Left ventricle myocardium superior (tissue), 1 donor: Measurements from ENCODE around the gene CSRNP3. TPM values are rescaled to one million over a fixed set of nuclear protein-coding genes. Genes with fewer than 3 reads are reported as not detected.

ENCODE experiments used
- ATAC-seq: fragments of 200-7000 bp; cut with Tn5 transposase; one replicate; pipeline ENCODE4 v1.9.1; 2020; ENCODE audit warnings: mild to moderate bottlenecking, moderate library complexity
- DNase-seq: peaks from one replicate; pipeline ENCODE4 v3.0.0-alpha.2; 2020
- intact Hi-C: fragments of 100-400 bp; cut with micrococcal nuclease; formaldehyde crosslinking; loops from one replicate; pipeline ENCODE4 v1.11.0; 2022
- total RNA-seq: library from RNA; stranded (reverse); fragmentation: NEBNext Ultra II Directional; extraction: Animal tissue kit (Norgen Biotek cat#: 25700); gene quantifications from one replicate; pipeline ENCODE4 v1.2.1, GENCODE V29; 2021
- donor health status: DM: no; HTN: yes; CAD: no; lungs with severe emphysema.

Gene CSRNP3
- total RNA-seq, 1 donor from 2014 or later, result 4.2 TPM

GRCh38 chr2:165700531-165700930, 231.0 kb downstream of the CSRNP3 start:
- DNase-seq (no peak), ATAC-seq (no peak)
- intact Hi-C loops, result no loop called here

GRCh38 chr2:165701147-165701546, 231.6 kb downstream of the CSRNP3 start:
- no peak for ATAC-seq

GRCh38 chr2:165706960-165707487, 237.5 kb downstream of the CSRNP3 start:
- DNase-seq, result no peak
- intact Hi-C loops, result no loop called here

More at GRCh38 chr2:165701147-165701546, 231.6 kb downstream of the CSRNP3 start:
- DNase-seq, result no peak
- intact Hi-C loops, result no loop called here

GRCh38 chr2:165716091-165716490, 246.6 kb downstream of the CSRNP3 start:
- DNase-seq (no peak), ATAC-seq (no peak)
- intact Hi-C loops, result no loop called here

More at GRCh38 chr2:165706960-165707487, 237.5 kb downstream of the CSRNP3 start:
- no peak for ATAC-seq

GRCh38 chr2:165718610-165719210, 249.2 kb downstream of the CSRNP3 start:
- intact Hi-C loops, result no loop called here
- no peak for DNase-seq
- no peak for ATAC-seq

- ATAC-seq (no peak), DNase-seq (no peak)
- intact Hi-C loops, result no loop called here
Observed at GRCh38 chr2:165720511-165720910, 251.0 kb downstream of the CSRNP3 start.

GRCh38 chr2:165725421-165725820, 255.9 kb downstream of the CSRNP3 start:
- DNase-seq, result no peak

More at GRCh38 chr2:165725421-165725820, 255.9 kb downstream of the CSRNP3 start:
- intact Hi-C loops, result no loop called here
- no peak for ATAC-seq

Other genes with a start within 250 kb of the CSRNP3 start
- gene SCN2A, start 230.3 kb upstream of the CSRNP3 start, total RNA-seq, result 0.30 TPM